HG03196 (cell line): ENCODE data around the gene CNGA1.
"Not testable (repeated sequence)": the region's sequence is repeated elsewhere in the genome, so short reads cannot be mapped to it uniquely, and the experiment has no call there.

Experiments used
- ATAC-seq: cut with Tn5 transposase; IDR thresholded peaks from one replicate; pipeline ENCODE4 v1.9.1; 2021; ENCODE audit not compliant: unreplicated experiment

CNGA1 gene

GRCh38 chr4:48031802-48032525, 15.5 kb upstream of the CNGA1 start:
- no peak for ATAC-seq

GRCh38 chr4:48030470-48030869, 14.0 kb upstream of the CNGA1 start:
- ATAC-seq: no peak

GRCh38 chr4:48028696-48029095, 12.2 kb upstream of the CNGA1 start:
- ATAC-seq: no peak

- ATAC-seq: no peak
Observed at GRCh38 chr4:48027653-48028052, 11.2 kb upstream of the CNGA1 start.

- ATAC-seq: no peak
Observed at GRCh38 chr4:48025005-48025404, 8.5 kb upstream of the CNGA1 start.

- no peak for ATAC-seq
Observed at GRCh38 chr4:48024522-48024921, 8.0 kb upstream of the CNGA1 start.

GRCh38 chr4:48022192-48022799, 5.8 kb upstream of the CNGA1 start:
- no peak for ATAC-seq

- ATAC-seq: no peak
Observed at GRCh38 chr4:48021100-48021499, 4.6 kb upstream of the CNGA1 start.

GRCh38 chr4:48018112-48018511, 1.6 kb upstream of the CNGA1 start:
- ATAC-seq: no peak

- ATAC-seq: no peak
Observed at GRCh38 chr4:48017108-48017571, 659 bp upstream of the CNGA1 start.

GRCh38 chr4:48015678-48016077, 803 bp downstream of the CNGA1 start:
- no peak for ATAC-seq

- ATAC-seq: no peak
Observed at GRCh38 chr4:48015216-48015615, 1.3 kb downstream of the CNGA1 start.

- ATAC-seq: no peak
Observed at GRCh38 chr4:48012824-48013223, 3.7 kb downstream of the CNGA1 start.

GRCh38 chr4:48011722-48012121, 4.8 kb downstream of the CNGA1 start:
- no peak for ATAC-seq

GRCh38 chr4:48010906-48011305, 5.6 kb downstream of the CNGA1 start:
- ATAC-seq: not testable (repeated sequence)

- no peak for ATAC-seq
Observed at GRCh38 chr4:48008021-48008596, 8.4 kb downstream of the CNGA1 start.

- ATAC-seq: no peak
Observed at GRCh38 chr4:48005781-48006180, 10.7 kb downstream of the CNGA1 start.

GRCh38 chr4:48003568-48003967, 12.9 kb downstream of the CNGA1 start:
- ATAC-seq: not testable (repeated sequence)

GRCh38 chr4:48002267-48002666, 14.2 kb downstream of the CNGA1 start:
- ATAC-seq: no peak

- no peak for ATAC-seq
Observed at GRCh38 chr4:47996021-47996420, 20.5 kb downstream of the CNGA1 start.

- ATAC-seq: not testable (repeated sequence)
Observed at GRCh38 chr4:47992475-47992874, 24.0 kb downstream of the CNGA1 start.

GRCh38 chr4:47990145-47990544, 26.3 kb downstream of the CNGA1 start:
- ATAC-seq: no peak
